Keratinocyte (primary cell): ENCODE data around the gene ABCC8. TPM values are rescaled to one million over a fixed set of nuclear protein-coding genes. Genes with fewer than 3 reads are reported as not detected.

Source experiments
- DNase-seq: peaks from one replicate; pipeline ENCODE4 v3.0.0-alpha.2; 2011; ENCODE audit warnings: low read depth, missing footprints, low spot score
- FAIRE-seq: peaks from 2 replicates; lab custom pipeline; 2011; peaks lifted over from hg19 to GRCh38; lab: Jason Lieb, UNC
- H2AFZ ChIP-seq: 2 replicates; pipeline ENCODE4 v1.6.0; 2012; ENCODE audit warnings: low read length, control low read depth, inconsistent platforms; ENCODE audit not compliant: control insufficient read depth
- H3K27ac ChIP-seq: 2 replicates; pipeline ENCODE4 v1.5.1; 2011; ENCODE audit warnings: low read length; ENCODE audit not compliant: control insufficient read depth, insufficient read depth
- H3K27me3 ChIP-seq: 3 replicates; pipeline ENCODE4 v1.6.0; 2011; ENCODE audit warnings: low read length; ENCODE audit not compliant: control insufficient read depth, insufficient read depth; ENCODE audit errors: extremely low read depth
- H3K36me3 ChIP-seq, 2 experiments: 2 replicates in 1 of 2; 3 replicates in 1 of 2; pipeline ENCODE4 v1.5.1; 2011; ENCODE audit warnings: low read length in 2 of 2, mild to moderate bottlenecking in 1 of 2; ENCODE audit not compliant: control insufficient read depth in 2 of 2, insufficient read depth in 2 of 2; ENCODE audit errors: extremely low read depth in 1 of 2
- H3K4me1 ChIP-seq: 3 replicates; pipeline ENCODE4 v1.5.1; 2011; ENCODE audit warnings: low read length; ENCODE audit not compliant: control insufficient read depth, insufficient read depth; ENCODE audit errors: extremely low read depth
- H3K4me2 ChIP-seq: 3 replicates; pipeline ENCODE4 v1.6.0; 2011; ENCODE audit warnings: low read depth, low read length; ENCODE audit not compliant: control insufficient read depth, insufficient read depth; ENCODE audit errors: extremely low read depth
- H3K4me3 ChIP-seq, 3 experiments: fragments of 200-600 bp in 1 of 3; sonication (generic) in 1 of 3; 2 replicates in 2 of 3; 3 replicates in 1 of 3; pipeline ENCODE4 v1.5.1; 2011 to 2016; ENCODE audit warnings: low read length in 3 of 3, mild to moderate bottlenecking in 3 of 3, control low read depth in 2 of 3, inconsistent platforms in 1 of 3, low read depth in 1 of 3, mixed read lengths in 1 of 3, mixed run types in 1 of 3, moderate library complexity in 1 of 3; ENCODE audit not compliant: control insufficient read depth in 2 of 3, insufficient read depth in 2 of 3; ENCODE audit errors: extremely low read depth in 1 of 3
- H3K79me2 ChIP-seq: 2 replicates; pipeline ENCODE4 v1.6.0; 2012; ENCODE audit warnings: low read length; ENCODE audit not compliant: control insufficient read depth, insufficient read depth
- H3K9ac ChIP-seq: 3 replicates; pipeline ENCODE4 v1.6.0; 2011; ENCODE audit warnings: low read length; ENCODE audit not compliant: control insufficient read depth, insufficient read depth; ENCODE audit errors: extremely low read depth
- H3K9me1 ChIP-seq: 3 replicates; pipeline ENCODE4 v1.6.0; 2011; ENCODE audit warnings: low read length; ENCODE audit not compliant: control insufficient read depth, insufficient read depth; ENCODE audit errors: extremely low read depth
- H3K9me3 ChIP-seq: 2 replicates; pipeline ENCODE4 v1.5.1; 2012; ENCODE audit warnings: low read depth, low read length; ENCODE audit not compliant: control insufficient read depth
- H4K20me1 ChIP-seq: 3 replicates; pipeline ENCODE4 v1.6.0; 2011; ENCODE audit warnings: low read length; ENCODE audit not compliant: control insufficient read depth, insufficient read depth; ENCODE audit errors: extremely low read depth
- CTCF ChIP-seq, 3 experiments: IDR thresholded peaks in 1 of 3; conservative IDR thresholded peaks in 1 of 3; optimal IDR thresholded peaks in 1 of 3; 2 replicates in 2 of 3; 3 replicates in 1 of 3; pipeline versions ENCODE3 to v1.5.1; 2011; ENCODE audit warnings: low read length in 3 of 3, mild to moderate bottlenecking in 3 of 3, moderate library complexity in 2 of 3, control low read depth in 1 of 3, inconsistent platforms in 1 of 3; ENCODE audit not compliant: insufficient read depth in 2 of 3; ENCODE audit errors: extremely low read depth in 1 of 3
- EZH2 ChIP-seq: IDR thresholded peaks from one replicate; pipeline ENCODE4 v1.6.1; 2012; ENCODE audit warnings: inconsistent platforms, mild to moderate bottlenecking, low read length, moderate library complexity
- dilution Hi-C: fragments of 300-500 bp; cut with MboI; formaldehyde crosslinking; loops from one replicate; pipeline ENCODE4 v1.7.0; 2020; ENCODE audit warnings: low sequenced_read_pairs; ENCODE audit not compliant: extremely low pct_ligation_motif_present
- polyA plus RNA-seq, 5 experiments: library from polyadenylated mRNA; depleted of rRNA in 3 of 5; stranded (reverse) in 3 of 5; stranded (forward) in 1 of 5; unstranded in 1 of 5; fragments of >200 nt; gene quantifications; 1 replicate in 1 of 5; 2 replicates in 3 of 5; 3 replicates in 1 of 5; pipeline versions ENCODE4 v1.2.1 to v1.2.3, GENCODE V29; 2011 to 2012; ENCODE audit warnings: missing spikeins in 2 of 5, low read depth in 1 of 5, low replicate concordance in 1 of 5

Gene ABCC8
- polyA plus RNA-seq, 1 donor (not counting 4 experiments of a cell fraction or from before 2014, with no cell fraction given) = not detected

- H3K27me3 ChIP-seq = peaks cover 4% of the 10 kb centered on the region
- FAIRE-seq (no peak), DNase-seq (no peak)
- H3K9ac ChIP-seq = no peak overlapping the region
- dilution Hi-C loops = no loop called here
- no peak overlapping the region for H2AFZ ChIP-seq
- no peak overlapping the region for H3K4me3 ChIP-seq
- H3K4me2 ChIP-seq = no peak overlapping the region
- no peaks in the 10 kb centered on the region for H3K79me2 ChIP-seq
- TF ChIP-seq CTCF (optimal IDR thresholded peaks at IDR 0.05 in 1 of 3, IDR thresholded peaks at IDR 0.05 in 1 of 3, conservative IDR thresholded peaks at IDR 0.05 in 1 of 3; ENCODE audit: extremely low read depth in 1 of 3, insufficient read depth in 2 of 3, low read length in 3 of 3) (no peak), EZH2 (no peak)
- H3K27ac ChIP-seq = no peak overlapping the region
- no peaks in the 10 kb centered on the region for H3K9me1 ChIP-seq
- H3K9me3 ChIP-seq = no peaks in the 10 kb centered on the region
- H3K36me3 ChIP-seq = no peaks in the 10 kb centered on the region
- H4K20me1 ChIP-seq = no peaks in the 10 kb centered on the region
- H3K4me1 ChIP-seq = no peaks in the 10 kb centered on the region
Observed at GRCh38 chr11:17488563-17488962, 11.9 kb upstream of the ABCC8 start.

GRCh38 chr11:17486646-17487045 lies 10.0 kb upstream of the ABCC8 start:
- no peaks in the 10 kb centered on the region for H4K20me1 ChIP-seq
- H3K27me3 ChIP-seq = peaks cover 4% of the 10 kb centered on the region
- H3K4me2 ChIP-seq = no peak overlapping the region
- H3K27ac ChIP-seq = no peak overlapping the region
- H3K79me2 ChIP-seq = no peaks in the 10 kb centered on the region
- FAIRE-seq = no peak
- H2AFZ ChIP-seq = no peak overlapping the region
- no peak overlapping the region for H3K4me3 ChIP-seq
- dilution Hi-C loops = no loop called here
- H3K9me1 ChIP-seq = no peaks in the 10 kb centered on the region
- no peaks in the 10 kb centered on the region for H3K9me3 ChIP-seq
- H3K36me3 ChIP-seq = no peaks in the 10 kb centered on the region
- no peak overlapping the region for H3K9ac ChIP-seq
- DNase-seq = no peak
- TF ChIP-seq CTCF (optimal IDR thresholded peaks at IDR 0.05 in 1 of 3, IDR thresholded peaks at IDR 0.05 in 1 of 3, conservative IDR thresholded peaks at IDR 0.05 in 1 of 3; ENCODE audit: extremely low read depth in 1 of 3, insufficient read depth in 2 of 3, low read length in 3 of 3) (no peak), EZH2 (no peak)
- H3K4me1 ChIP-seq = no peaks in the 10 kb centered on the region
